Right lobe of liver (tissue), 4 donors: Measurements from ENCODE around the gene SLC35F4.

Experiments used
- CTCF ChIP-seq, 4 donors: fragments of 200-600 bp in 3 of 4; fragments of 450-650 bp in 1 of 4; IDR thresholded peaks; one replicate each; pipeline versions ENCODE4 v1.5.1 to v1.8.0; 2016 to 2022; ENCODE audit warnings: antibody characterized with exemption in 4 of 4, mild to moderate bottlenecking in 2 of 4
- POLR2A ChIP-seq: fragments of 450-650 bp; IDR thresholded peaks from one replicate; pipeline ENCODE4 v1.6.1; 2017; ENCODE audit warnings: antibody characterized with exemption, mild to moderate bottlenecking
- donor health status: DM: no; HTN: no; CAD: no.
- donor health status: DM: no; HTN: no; CAD: no.
- donor health status: DM: no; HTN: yes; CAD: no.

- TF ChIP-seq CTCF (IDR thresholded peaks at IDR 0.05): no peak
- TF ChIP-seq POLR2A: no peak
Observed at GRCh38 chr14:57835766-57836165, 30.1 kb downstream of the SLC35F4 start.
